ENCODE results near the gene PHLDB3.

- TF ChIP-seq, protein P1, sequence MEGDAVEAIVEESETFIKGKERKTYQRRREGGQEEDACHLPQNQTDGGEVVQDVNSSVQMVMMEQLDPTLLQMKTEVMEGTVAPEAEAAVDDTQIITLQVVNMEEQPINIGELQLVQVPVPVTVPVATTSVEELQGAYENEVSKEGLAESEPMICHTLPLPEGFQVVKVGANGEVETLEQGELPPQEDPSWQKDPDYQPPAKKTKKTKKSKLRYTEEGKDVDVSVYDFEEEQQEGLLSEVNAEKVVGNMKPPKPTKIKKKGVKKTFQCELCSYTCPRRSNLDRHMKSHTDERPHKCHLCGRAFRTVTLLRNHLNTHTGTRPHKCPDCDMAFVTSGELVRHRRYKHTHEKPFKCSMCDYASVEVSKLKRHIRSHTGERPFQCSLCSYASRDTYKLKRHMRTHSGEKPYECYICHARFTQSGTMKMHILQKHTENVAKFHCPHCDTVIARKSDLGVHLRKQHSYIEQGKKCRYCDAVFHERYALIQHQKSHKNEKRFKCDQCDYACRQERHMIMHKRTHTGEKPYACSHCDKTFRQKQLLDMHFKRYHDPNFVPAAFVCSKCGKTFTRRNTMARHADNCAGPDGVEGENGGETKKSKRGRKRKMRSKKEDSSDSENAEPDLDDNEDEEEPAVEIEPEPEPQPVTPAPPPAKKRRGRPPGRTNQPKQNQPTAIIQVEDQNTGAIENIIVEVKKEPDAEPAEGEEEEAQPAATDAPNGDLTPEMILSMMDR (conservative IDR thresholded peaks at IDR 0.05), result no peak
- TF ChIP-seq EZH2 (IDR thresholded peaks at IDR 0.05; ENCODE audit: low read depth), result no peak
Observed at GRCh38 chr19:43457809-43458208, 46.7 kb downstream of the PHLDB3 start.
